CD1c-positive myeloid dendritic cell (primary cell): ENCODE data around the gene RBM33.

Experiments
- DNase-seq: peaks from one replicate; pipeline ENCODE4 v3.0.0-alpha.2; 2016; ENCODE audit errors: extremely low spot score

RBM33 gene

GRCh38 chr7:155746188-155746587 is 101.7 kb downstream of the RBM33 start:
- DNase-seq = no peak

GRCh38 chr7:155747209-155747608 is 102.7 kb downstream of the RBM33 start:
- DNase-seq = no peak

GRCh38 chr7:155749578-155749977 is 105.1 kb downstream of the RBM33 start:
- DNase-seq = no peak

- no peak for DNase-seq
Measured at GRCh38 chr7:155750255-155751125, 106.0 kb downstream of the RBM33 start.

- no peak for DNase-seq
Measured at GRCh38 chr7:155751409-155751808, 106.9 kb downstream of the RBM33 start.

- DNase-seq = peak; percentile 64
Measured at GRCh38 chr7:155752756-155753445, 108.4 kb downstream of the RBM33 start.

GRCh38 chr7:155753446-155753965 is 109.0 kb downstream of the RBM33 start:
- no peak for DNase-seq

GRCh38 chr7:155754165-155754564 is 109.7 kb downstream of the RBM33 start:
- no peak for DNase-seq

GRCh38 chr7:155755026-155755425 is 110.6 kb downstream of the RBM33 start:
- DNase-seq = no peak

GRCh38 chr7:155756322-155756721 is 111.9 kb downstream of the RBM33 start:
- DNase-seq = peak; percentile 86

GRCh38 chr7:155758348-155758747 is 113.9 kb downstream of the RBM33 start:
- no peak for DNase-seq

- DNase-seq = no peak
Measured at GRCh38 chr7:155759740-155760430, 115.4 kb downstream of the RBM33 start.

GRCh38 chr7:155761162-155761561 is 116.7 kb downstream of the RBM33 start:
- peak; percentile 78 for DNase-seq

GRCh38 chr7:155762036-155762435 is 117.6 kb downstream of the RBM33 start:
- no peak for DNase-seq

- no peak for DNase-seq
Measured at GRCh38 chr7:155762655-155763054, 118.2 kb downstream of the RBM33 start.

- DNase-seq = no peak
Measured at GRCh38 chr7:155763122-155763521, 118.7 kb downstream of the RBM33 start.

GRCh38 chr7:155763691-155764437 is 119.4 kb downstream of the RBM33 start:
- DNase-seq = peak; percentile 34

- DNase-seq = no peak
Measured at GRCh38 chr7:155764438-155764793, 120.0 kb downstream of the RBM33 start.

GRCh38 chr7:155765458-155765857 is 121.0 kb downstream of the RBM33 start:
- DNase-seq = no peak

- no peak for DNase-seq
Measured at GRCh38 chr7:155766386-155766785, 121.9 kb downstream of the RBM33 start.
